OCI-LY3 (cell line): ENCODE results near the gene NEURL1B.

ENCODE experiments used
- CTCF ChIP-seq: fragments of 200-600, 300-600 bp; sonication (generic); IDR thresholded peaks from 2 replicates; pipeline ENCODE4 v1.5.1; 2014; ENCODE audit warnings: antibody characterized with exemption, low read length, low read depth
- EZH2phosphoT487 ChIP-seq: fragments of 200-600 bp; shearing (Covaris generic); IDR thresholded peaks from 2 replicates; pipeline ENCODE4 v1.6.1; 2018; ENCODE audit warnings: antibody characterized with exemption, mixed run types, low read depth

DNA sequence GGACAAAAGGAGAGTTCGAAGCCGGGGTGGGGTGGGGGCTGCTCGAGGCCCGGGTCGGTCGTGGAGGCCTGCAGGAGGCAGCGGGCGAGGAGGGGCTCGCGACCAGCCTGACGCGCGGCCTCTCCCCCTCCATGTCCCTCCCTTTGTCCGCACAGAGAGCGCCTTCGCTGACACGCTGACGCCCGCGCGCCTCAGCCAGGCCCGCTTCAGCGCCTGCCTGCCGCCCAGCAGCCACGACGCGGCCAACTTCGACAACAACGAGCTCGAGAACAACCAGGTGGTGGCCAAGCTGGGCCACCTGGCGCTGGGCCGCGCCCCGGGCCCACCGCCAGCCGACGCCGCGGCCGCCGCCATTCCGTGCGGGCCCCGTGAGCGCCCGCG is 42.2 kb downstream of the NEURL1B start:
- no peak for TF ChIP-seq CTCF
- TF ChIP-seq EZH2phosphoT487: no peak
